ENCODE results near the gene HNMT. TPM values are rescaled to one million over a fixed set of nuclear protein-coding genes. Genes with fewer than 3 reads are reported as not detected.
A peak's percentile ranks its signal among the peaks of the same experiment; 100 is the strongest.

HNMT gene
- total RNA-seq, 2 donors from 2014 or later, result 43.9 to 83.2 TPM

DNA sequence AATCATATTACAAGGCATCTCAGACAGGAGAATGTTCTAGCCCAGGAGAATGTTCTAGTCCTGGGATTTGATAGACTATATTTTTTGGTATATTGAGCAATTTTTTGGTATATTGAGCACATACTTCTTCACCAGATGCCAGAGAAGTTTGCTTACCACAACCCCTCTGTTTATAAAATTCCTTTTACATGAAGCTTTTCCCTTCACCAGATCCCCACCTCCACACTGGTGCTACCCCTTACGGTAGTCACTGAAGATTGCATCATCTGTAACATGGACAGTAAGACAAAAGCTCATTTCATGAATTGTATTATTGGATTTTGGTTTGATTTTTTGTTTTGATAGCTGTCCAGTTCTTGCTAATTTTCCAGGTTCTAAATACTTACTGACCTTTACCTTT is 7.2 kb upstream of the HNMT start:
- 91% methylated on average over 1 of the region's 1 CpG for WGBS
- H3K4me3 ChIP-seq, result no peak overlapping the region
- no peaks in the 10 kb centered on the region for H3K9me3 ChIP-seq
- DNase-seq (ENCODE audit: low spot score), result no peak
- no peaks in the 10 kb centered on the region for H3K4me1 ChIP-seq (replicated peaks)
- no peak for TF ChIP-seq POLR2AphosphoS5 (IDR thresholded peaks at IDR 0.05)
- no peak for TF ChIP-seq POLR2A (IDR thresholded peaks at IDR 0.05)
- TF ChIP-seq, protein P1, sequence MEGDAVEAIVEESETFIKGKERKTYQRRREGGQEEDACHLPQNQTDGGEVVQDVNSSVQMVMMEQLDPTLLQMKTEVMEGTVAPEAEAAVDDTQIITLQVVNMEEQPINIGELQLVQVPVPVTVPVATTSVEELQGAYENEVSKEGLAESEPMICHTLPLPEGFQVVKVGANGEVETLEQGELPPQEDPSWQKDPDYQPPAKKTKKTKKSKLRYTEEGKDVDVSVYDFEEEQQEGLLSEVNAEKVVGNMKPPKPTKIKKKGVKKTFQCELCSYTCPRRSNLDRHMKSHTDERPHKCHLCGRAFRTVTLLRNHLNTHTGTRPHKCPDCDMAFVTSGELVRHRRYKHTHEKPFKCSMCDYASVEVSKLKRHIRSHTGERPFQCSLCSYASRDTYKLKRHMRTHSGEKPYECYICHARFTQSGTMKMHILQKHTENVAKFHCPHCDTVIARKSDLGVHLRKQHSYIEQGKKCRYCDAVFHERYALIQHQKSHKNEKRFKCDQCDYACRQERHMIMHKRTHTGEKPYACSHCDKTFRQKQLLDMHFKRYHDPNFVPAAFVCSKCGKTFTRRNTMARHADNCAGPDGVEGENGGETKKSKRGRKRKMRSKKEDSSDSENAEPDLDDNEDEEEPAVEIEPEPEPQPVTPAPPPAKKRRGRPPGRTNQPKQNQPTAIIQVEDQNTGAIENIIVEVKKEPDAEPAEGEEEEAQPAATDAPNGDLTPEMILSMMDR (IDR thresholded peaks at IDR 0.05), result no peak
- no peaks in the 10 kb centered on the region for H3K36me3 ChIP-seq
- H3K27ac ChIP-seq, result no peak overlapping the region
- intact Hi-C loops (cut with DNase I), result no loop called here
- no peaks in the 10 kb centered on the region for H3K27me3 ChIP-seq (replicated peaks; ENCODE audit: insufficient read depth)

GRCh38 chr2:137959166-137959565 is 5.1 kb upstream of the HNMT start:
- Histone ChIP-seq H3K36me3 (no peaks in the 10 kb centered on the region), H3K9me3 (no peaks in the 10 kb centered on the region), H3K4me3 (no peak overlapping the region), H3K27ac (no peak overlapping the region), H3K27me3 (replicated peaks; ENCODE audit: insufficient read depth) (no peaks in the 10 kb centered on the region), H3K4me1 (replicated peaks) (no peaks in the 10 kb centered on the region)
- DNase-seq (ENCODE audit: low spot score), result no peak
- WGBS, result 91% methylated on average over 1 of the region's 1 CpG
- intact Hi-C loops (cut with DNase I), result no loop called here
- TF ChIP-seq, protein P1 (IDR thresholded peaks at IDR 0.05), result no peak
- TF ChIP-seq POLR2A (IDR thresholded peaks at IDR 0.05) (no peak), POLR2AphosphoS5 (IDR thresholded peaks at IDR 0.05) (no peak)

GRCh38 chr2:137960223-137960622 is 4.0 kb upstream of the HNMT start:
- H3K4me3 ChIP-seq, result no peak overlapping the region
- no peak for TF ChIP-seq POLR2AphosphoS5 (IDR thresholded peaks at IDR 0.05)
- TF ChIP-seq, protein P1 (IDR thresholded peaks at IDR 0.05), result no peak
- TF ChIP-seq POLR2A (IDR thresholded peaks at IDR 0.05), result no peak
- 88% methylated on average over 4 of the region's 4 CpGs for WGBS
- H3K4me1 ChIP-seq (replicated peaks), result no peaks in the 10 kb centered on the region
- DNase-seq (ENCODE audit: low spot score), result no peak
- H3K36me3 ChIP-seq, result no peaks in the 10 kb centered on the region
- H3K27me3 ChIP-seq (replicated peaks; ENCODE audit: insufficient read depth), result no peaks in the 10 kb centered on the region
- intact Hi-C loops (cut with DNase I), result no loop called here
- H3K9me3 ChIP-seq, result no peaks in the 10 kb centered on the region
- H3K27ac ChIP-seq, result no peak overlapping the region

- TF ChIP-seq, protein P1 (IDR thresholded peaks at IDR 0.05), result no peak
- TF ChIP-seq POLR2AphosphoS5 (IDR thresholded peaks at IDR 0.05) (no peak), POLR2A (IDR thresholded peaks at IDR 0.05) (no peak)
- Histone ChIP-seq H3K4me3 (no peak overlapping the region), H3K9me3 (no peaks in the 10 kb centered on the region), H3K4me1 (replicated peaks) (no peaks in the 10 kb centered on the region), H3K36me3 (no peaks in the 10 kb centered on the region), H3K27ac (no peak overlapping the region), H3K27me3 (replicated peaks; ENCODE audit: insufficient read depth) (no peaks in the 10 kb centered on the region)
- intact Hi-C loops (cut with DNase I), result no loop called here
- DNase-seq (ENCODE audit: low spot score), result no peak
Observed at GRCh38 chr2:137961602-137962001, 2.7 kb upstream of the HNMT start.

DNA sequence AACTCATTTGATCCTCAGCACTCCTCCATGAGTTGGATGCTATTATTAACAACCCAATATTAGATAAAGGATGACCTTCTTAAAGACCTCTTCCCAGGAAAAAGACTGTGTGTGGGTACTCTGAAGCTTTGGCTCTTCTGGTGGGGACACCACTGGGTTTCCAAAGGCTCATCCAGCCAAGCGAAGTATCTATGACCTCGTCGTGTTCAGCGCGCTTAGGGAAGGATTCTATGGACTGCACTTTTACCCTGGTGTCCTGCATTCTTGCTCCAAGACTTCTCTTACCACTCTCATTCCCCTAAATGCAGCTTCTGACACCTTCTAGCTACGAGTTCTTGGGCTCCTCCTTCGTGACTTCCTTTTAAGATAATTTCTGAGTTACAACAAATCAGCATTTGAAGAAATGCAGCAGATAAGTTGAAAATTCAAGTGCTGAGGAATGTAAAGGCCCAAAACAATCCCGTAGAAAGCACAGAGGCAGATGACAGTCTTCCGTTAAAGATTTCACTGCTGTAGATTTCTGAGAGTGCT is 673 bp upstream of the HNMT start:
- Histone ChIP-seq H3K27ac (peak overlapping the region; percentile 82 to 88), H3K4me1 (replicated peaks) (no peaks in the 10 kb centered on the region), H3K36me3 (no peaks in the 10 kb centered on the region), H3K27me3 (replicated peaks; ENCODE audit: insufficient read depth) (no peaks in the 10 kb centered on the region), H3K9me3 (no peaks in the 10 kb centered on the region), H3K4me3 (peak overlapping the region in 1 of 2 donors; percentile 46)
- TF ChIP-seq POLR2AphosphoS5 (IDR thresholded peaks at IDR 0.05) (no peak), POLR2A (IDR thresholded peaks at IDR 0.05) (no peak)
- TF ChIP-seq, protein P1 (IDR thresholded peaks at IDR 0.05), result no peak
- 53% methylated on average over 9 of the region's 9 CpGs for WGBS
- no peak for DNase-seq (ENCODE audit: low spot score)
- intact Hi-C loops (cut with DNase I), result no loop called here

All from prostate gland (tissue), 2 donors.